ENCODE measurements around the gene PTTG1IP.

- TF ChIP-seq POLR2A (IDR thresholded peaks at IDR 0.05), result no peak
- no peak for TF ChIP-seq CTCF (IDR thresholded peaks at IDR 0.05)
Measured at GRCh38 chr21:44891631-44892031, 18.1 kb upstream of the PTTG1IP start.

Data from uterus (tissue), 2 donors.